ENCODE results near the gene KRT13.

The KRT13 gene

GRCh38 chr17:41474863-41475262 is 30.5 kb downstream of the KRT13 start:
- TF ChIP-seq ARNTL (CRISPR knock-in tag; IDR thresholded peaks at IDR 0.05; ENCODE audit: borderline replicate concordance, low read depth) (no peak), ISL1 (CRISPR knock-in tag; IDR thresholded peaks at IDR 0.05) (no peak), ZC3H10 (CRISPR knock-in tag; IDR thresholded peaks at IDR 0.05) (no peak), SNAI2 (CRISPR knock-in tag; IDR thresholded peaks at IDR 0.05) (no peak), ZFP3 (CRISPR knock-in tag; IDR thresholded peaks at IDR 0.05) (no peak), TCF4 (CRISPR knock-in tag; IDR thresholded peaks at IDR 0.05; ENCODE audit: borderline replicate concordance) (no peak), TOX (CRISPR knock-in tag; IDR thresholded peaks at IDR 0.05; ENCODE audit: borderline replicate concordance) (no peak), ZFP30 (CRISPR knock-in tag; IDR thresholded peaks at IDR 0.05) (no peak)
- no peak for ATAC-seq

- no peak for ATAC-seq
- TF ChIP-seq BACH2 (CRISPR knock-in tag; IDR thresholded peaks at IDR 0.05; ENCODE audit: borderline replicate concordance): no peak
- no peak for TF ChIP-seq ESRRG (CRISPR knock-in tag; IDR thresholded peaks at IDR 0.05)
- TF ChIP-seq ARNTL (CRISPR knock-in tag; IDR thresholded peaks at IDR 0.05; ENCODE audit: borderline replicate concordance, low read depth): no peak
- TF ChIP-seq SNAI2 (CRISPR knock-in tag; IDR thresholded peaks at IDR 0.05): no peak
- TF ChIP-seq ZFP3 (CRISPR knock-in tag; IDR thresholded peaks at IDR 0.05): no peak
- TF ChIP-seq TSHZ2 (CRISPR knock-in tag; IDR thresholded peaks at IDR 0.05): no peak
- TF ChIP-seq ZFP30 (CRISPR knock-in tag; IDR thresholded peaks at IDR 0.05): no peak
- no peak for TF ChIP-seq CREB5 (CRISPR knock-in tag; IDR thresholded peaks at IDR 0.05; ENCODE audit: low read depth)
- TF ChIP-seq POU6F1 (CRISPR knock-in tag; IDR thresholded peaks at IDR 0.05; ENCODE audit: borderline replicate concordance, low read depth): no peak
- no peak for TF ChIP-seq PPARA (CRISPR knock-in tag; IDR thresholded peaks at IDR 0.05; ENCODE audit: borderline replicate concordance)
- TF ChIP-seq TOX (CRISPR knock-in tag; IDR thresholded peaks at IDR 0.05; ENCODE audit: borderline replicate concordance): no peak
- TF ChIP-seq PATZ1 (CRISPR knock-in tag; IDR thresholded peaks at IDR 0.05; ENCODE audit: borderline replicate concordance): no peak
- no peak for TF ChIP-seq OSR1 (CRISPR knock-in tag; IDR thresholded peaks at IDR 0.05)
- no peak for TF ChIP-seq ZNF70 (CRISPR knock-in tag; IDR thresholded peaks at IDR 0.05)
- no peak for TF ChIP-seq RARB (CRISPR knock-in tag; IDR thresholded peaks at IDR 0.05)
- no peak for TF ChIP-seq CSDC2 (CRISPR knock-in tag; IDR thresholded peaks at IDR 0.05)
Measured at GRCh38 chr17:41468346-41468745, 37.1 kb downstream of the KRT13 start.

GRCh38 chr17:41467561-41467960 is 37.9 kb downstream of the KRT13 start:
- ATAC-seq: no peak
- TF ChIP-seq PATZ1 (CRISPR knock-in tag; IDR thresholded peaks at IDR 0.05; ENCODE audit: borderline replicate concordance) (no peak), RARB (CRISPR knock-in tag; IDR thresholded peaks at IDR 0.05) (no peak), ZNF565 (CRISPR knock-in tag; conservative IDR thresholded peaks at IDR 0.05; ENCODE audit: low read depth) (no peak), TSHZ2 (CRISPR knock-in tag; IDR thresholded peaks at IDR 0.05) (no peak), ISL1 (CRISPR knock-in tag; IDR thresholded peaks at IDR 0.05) (no peak), POU6F1 (CRISPR knock-in tag; IDR thresholded peaks at IDR 0.05; ENCODE audit: borderline replicate concordance, low read depth) (no peak), TCF4 (CRISPR knock-in tag; IDR thresholded peaks at IDR 0.05; ENCODE audit: borderline replicate concordance) (no peak)
